ENCODE measurements around the gene ZNF618.

- no peak for TF ChIP-seq EZH2phosphoT487 (IDR thresholded peaks at IDR 0.05; ENCODE audit: insufficient read depth, low read depth)
- TF ChIP-seq EZH2 (IDR thresholded peaks at IDR 0.05; ENCODE audit: insufficient read depth, poor library complexity, severe bottlenecking): no peak
Observed at GRCh38 chr9:114078021-114078780, 202.1 kb downstream of the ZNF618 start, which contains the start of gene AMBP.
